DND-41 (cell line): Measurements from ENCODE around the gene AP1M1.

ENCODE experiments used
- CTCF ChIP-seq: IDR thresholded peaks from 2 replicates; pipeline ENCODE4 v1.5.1; 2012; ENCODE audit warnings: borderline replicate concordance, low read length, moderate library complexity, mild to moderate bottlenecking; ENCODE audit not compliant: poor library complexity, severe bottlenecking; ENCODE audit errors: extremely low read depth
- EZH2 ChIP-seq: IDR thresholded peaks from 3 replicates; pipeline ENCODE4 v1.6.1; 2012; ENCODE audit warnings: borderline replicate concordance, low read depth, mild to moderate bottlenecking, moderate library complexity, low read length, inconsistent platforms; ENCODE audit not compliant: severe bottlenecking

- TF ChIP-seq CTCF (no peak), EZH2 (no peak)
These were observed 33.4 kb upstream of the AP1M1 start for GRCh38 chr19:16164222-16164890.
